Measurements from ENCODE around the gene RFX7.

The RFX7 gene

GRCh38 chr15:56215769-56216168 lies 27.9 kb downstream of the RFX7 start:
- no peak overlapping the region for H3K27ac ChIP-seq (ENCODE audit: extremely low read depth, low read depth, low read length)
- TF ChIP-seq ZNF341 (tag by site-specific recombination; IDR thresholded peaks at IDR 0.05; ENCODE audit: low read depth) (no peak), MEIS1 (CRISPR knock-in tag; IDR thresholded peaks at IDR 0.05; ENCODE audit: borderline replicate concordance) (no peak), ZNF335 (tag by site-specific recombination; conservative IDR thresholded peaks at IDR 0.05) (peak; percentile 46; the same call in 1 of the 2 replicates), KLF7 (tag by site-specific recombination; IDR thresholded peaks at IDR 0.05; ENCODE audit: borderline replicate concordance) (no peak), ZNF121 (tag by site-specific recombination; IDR thresholded peaks at IDR 0.05) (no peak), OSR2 (tag by site-specific recombination; IDR thresholded peaks at IDR 0.05) (peak; percentile 39; the same call in 1 of the 2 replicates), ZNF211 (tag by site-specific recombination; IDR thresholded peaks at IDR 0.05; ENCODE audit: low read depth) (no peak), ZNF354C (tag by site-specific recombination; IDR thresholded peaks at IDR 0.05; ENCODE audit: borderline replicate concordance, low read depth) (no peak), PRDM6 (tag by site-specific recombination; IDR thresholded peaks at IDR 0.05) (peak; percentile 67; the same call in 1 of the 2 replicates), ZNF133 (tag by site-specific recombination; IDR thresholded peaks at IDR 0.05) (no peak), ZNF629 (tag by site-specific recombination; IDR thresholded peaks at IDR 0.05) (peak; percentile 70), ZNF292 (tag by site-specific recombination; IDR thresholded peaks at IDR 0.05; ENCODE audit: borderline replicate concordance, low read depth) (no peak), ZNF558 (tag by site-specific recombination; IDR thresholded peaks at IDR 0.05) (0 out of 2 replicates have a peak, but pooled peaks have one; percentile 19), ZNF221 (tag by site-specific recombination; IDR thresholded peaks at IDR 0.05; ENCODE audit: borderline replicate concordance) (no peak), ZNF18 (tag by site-specific recombination; IDR thresholded peaks at IDR 0.05) (0 out of 2 replicates have a peak, but pooled peaks have one; percentile 20), GLIS1 (tag by site-specific recombination; IDR thresholded peaks at IDR 0.05) (peak; percentile 85), ZXDB (tag by site-specific recombination; IDR thresholded peaks at IDR 0.05) (peak; percentile 44; the same call in 1 of the 2 replicates), ZNF138 (tag by site-specific recombination; IDR thresholded peaks at IDR 0.05; ENCODE audit: borderline replicate concordance) (no peak), ZNF19 (tag by site-specific recombination; IDR thresholded peaks at IDR 0.05; ENCODE audit: low read depth) (no peak), ZBTB21 (tag by site-specific recombination; IDR thresholded peaks at IDR 0.05) (peak; percentile 78), MZF1 (tag by site-specific recombination; IDR thresholded peaks at IDR 0.05; ENCODE audit: borderline replicate concordance) (0 out of 2 replicates have a peak, but pooled peaks have one; percentile 67), PRDM10 (tag by site-specific recombination; IDR thresholded peaks at IDR 0.05) (peak; percentile 40; the same call in 1 of the 2 replicates), ZNF600 (tag by site-specific recombination; IDR thresholded peaks at IDR 0.05) (peak; percentile 90), ZNF426 (tag by site-specific recombination; IDR thresholded peaks at IDR 0.05) (no peak), ZBTB17 (tag by site-specific recombination; IDR thresholded peaks at IDR 0.05) (no peak), FEZF1 (tag by site-specific recombination; IDR thresholded peaks at IDR 0.05) (peak; percentile 35; the same call in 1 of the 2 replicates), ZNF302 (tag by site-specific recombination; IDR thresholded peaks at IDR 0.05; ENCODE audit: low read depth) (no peak), WT1 (tag by site-specific recombination; IDR thresholded peaks at IDR 0.05) (no peak), ZNF449 (tag by site-specific recombination; IDR thresholded peaks at IDR 0.05) (no peak), ZIC2 (tag by site-specific recombination; IDR thresholded peaks at IDR 0.05) (peak; percentile 78), ZNF843 (tag by site-specific recombination; IDR thresholded peaks at IDR 0.05) (peak; percentile 67; the same call in 1 of the 2 replicates)
- peaks cover 3% of the 10 kb centered on the region; the same call in 1 of the 2 replicates for H3K4me1 ChIP-seq (ENCODE audit: control insufficient read depth, insufficient read depth, low read length)
- POLR2A ChIA-PET = no interaction called here
- H3K36me3 ChIP-seq (ENCODE audit: control insufficient read depth in 2 of 2, insufficient read depth in 1 of 2, low read length in 2 of 2) = no peaks in the 10 kb centered on the region
- CTCF ChIA-PET = no interaction called here
- no peak overlapping the region for H3K4me3 ChIP-seq (ENCODE audit: low read depth, low read length)
- H3K9me3 ChIP-seq (ENCODE audit: control insufficient read depth, insufficient read depth, low read depth, low read length) = no peaks in the 10 kb centered on the region

Measured in HEK293 (cell line).